CD4-positive, alpha-beta T cell treated with Interleukin-17A for 4 hours (primary cell): Measurements from ENCODE around the gene HDAC7.

Experiments used
- DNase-seq: peaks from one replicate; pipeline ENCODE4 v3.0.0-alpha.2; 2020; ENCODE audit warnings: mixed read lengths

HDAC7 gene

DNA sequence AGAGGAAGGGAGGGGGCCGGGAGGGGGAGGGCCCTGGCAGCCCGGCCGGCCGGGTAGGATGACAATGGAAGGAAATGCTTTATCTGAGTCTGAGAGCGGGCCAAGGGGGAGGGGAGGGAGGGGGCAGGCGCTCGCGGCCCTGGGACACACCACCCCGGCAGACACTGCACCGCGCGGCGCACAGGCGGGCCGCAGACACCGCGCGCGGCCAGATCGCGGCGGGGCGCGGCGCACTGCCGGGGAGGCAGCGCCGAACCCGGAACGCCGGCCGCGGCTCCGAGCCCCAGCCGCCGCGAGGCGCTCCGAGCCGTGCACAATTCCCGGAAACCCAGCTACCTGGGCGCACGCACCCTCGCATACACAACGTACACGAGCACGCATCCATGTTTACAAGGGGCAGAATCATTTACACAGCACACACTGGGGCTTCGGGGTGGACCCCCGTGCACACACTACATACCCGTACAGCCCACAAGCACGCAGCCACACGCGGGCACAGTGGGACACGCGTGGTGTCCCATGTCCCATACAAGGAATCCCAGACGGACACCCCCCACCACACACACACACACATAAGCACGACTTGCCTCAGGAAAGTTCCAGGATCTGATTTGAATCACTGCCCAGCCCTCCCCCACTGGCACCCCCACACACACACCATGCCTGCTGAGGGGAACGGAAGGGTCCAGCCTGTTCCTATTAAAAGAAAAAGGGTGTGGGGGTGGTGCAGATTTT, at the start of gene HDAC7:
Gene HDAC7, minus strand, starts transcription at position 8 of the 735 bp plus-strand sequence. CDS start 118 bp downstream, outside the sequence.
- peak; percentile 89 for DNase-seq

DNA sequence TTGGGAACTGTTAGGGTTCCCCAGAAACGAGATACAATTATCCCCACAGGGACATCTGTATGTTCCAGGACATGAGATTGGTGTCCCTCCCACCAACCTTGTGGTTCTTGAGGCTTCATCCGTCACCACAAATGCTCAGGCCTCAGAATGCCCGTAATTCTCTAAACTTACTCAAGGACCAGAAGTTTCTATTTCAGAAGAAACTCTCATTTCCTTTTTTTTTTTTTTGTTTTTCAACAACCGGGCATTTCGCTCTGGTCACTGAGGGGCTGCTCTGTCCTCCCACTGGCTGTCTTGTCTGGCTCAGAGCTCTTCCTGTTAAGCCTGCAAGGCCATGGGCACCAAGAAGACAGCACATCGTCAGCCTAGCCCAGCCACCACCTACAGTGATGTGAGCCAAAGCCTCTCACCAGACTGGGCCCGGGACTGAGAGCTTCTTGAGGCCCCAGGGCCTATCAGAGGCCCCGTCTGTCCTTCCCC, 48.9 kb upstream of the HDAC7 start:
- no peak for DNase-seq

DNA sequence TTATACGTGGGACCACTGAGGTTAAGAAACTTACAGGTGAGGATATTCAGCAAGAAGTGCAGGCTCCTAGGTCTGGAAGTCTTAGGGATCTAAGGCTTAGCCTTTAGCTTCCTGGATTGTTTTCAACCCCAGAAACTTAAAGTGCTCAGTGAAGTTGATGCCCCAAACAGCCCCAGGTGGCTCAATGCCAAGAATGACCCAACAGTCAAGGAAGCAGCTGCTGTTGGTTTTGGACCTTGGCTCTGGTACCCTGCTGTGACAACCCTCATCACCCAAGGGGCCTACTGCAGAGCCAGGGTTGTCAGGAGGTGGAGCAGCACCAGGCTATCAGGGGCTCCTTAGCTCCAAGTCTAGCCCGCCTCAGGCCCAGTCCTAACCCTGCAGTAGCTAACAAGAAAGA, 48.3 kb upstream of the HDAC7 start:
- no peak for DNase-seq

DNA sequence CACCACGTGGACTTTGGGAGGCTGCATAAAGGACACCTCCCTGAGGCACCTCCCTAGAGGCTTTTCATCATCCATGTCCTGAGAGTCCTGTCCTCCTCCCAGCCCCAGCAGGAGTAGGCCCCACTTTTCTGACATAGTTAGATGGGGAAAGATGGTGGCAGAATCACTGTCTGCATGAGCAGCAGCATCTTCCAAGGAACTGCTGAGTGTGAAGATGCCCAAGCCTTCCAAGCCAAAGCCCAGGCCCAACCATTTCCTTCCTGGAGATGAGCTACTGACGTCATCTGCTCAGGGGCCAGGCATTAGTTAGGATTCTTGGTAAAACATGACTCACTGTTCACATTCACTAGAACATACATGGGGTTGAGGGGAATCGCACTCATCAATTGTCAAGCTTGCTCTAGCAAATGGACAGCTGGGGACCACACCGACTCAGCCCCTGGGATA, 47.8 kb upstream of the HDAC7 start:
- no peak for DNase-seq

DNA sequence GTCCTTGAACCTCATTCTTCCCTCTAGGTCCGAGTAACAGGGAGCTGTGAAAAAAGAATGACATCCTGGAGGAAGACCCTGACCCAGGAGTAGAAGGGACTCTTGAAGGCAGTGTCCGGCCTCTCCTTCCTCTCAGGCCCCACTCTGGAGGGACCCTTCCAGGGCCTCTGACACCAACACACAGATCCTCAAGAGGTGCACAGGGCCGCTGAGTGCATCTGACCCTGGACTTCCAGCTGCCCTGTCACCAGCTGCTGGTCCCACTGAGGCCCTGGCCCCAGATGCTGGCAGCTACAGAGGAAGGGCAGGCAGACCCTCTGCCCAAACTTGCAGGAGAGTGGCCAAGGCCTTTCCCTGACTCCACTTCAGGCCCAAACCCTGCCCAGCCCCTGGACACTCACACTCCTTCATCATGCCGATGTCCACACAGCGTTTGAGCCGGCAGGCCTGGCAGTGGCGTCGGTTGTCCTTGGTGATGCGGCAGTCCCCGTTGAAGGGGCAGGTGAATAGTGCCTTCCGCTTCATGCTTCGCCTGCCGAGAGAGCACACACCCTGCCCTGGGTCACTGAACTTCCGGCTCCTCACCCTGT, 45.0 kb upstream of the HDAC7 start:
- no peak for DNase-seq

DNA sequence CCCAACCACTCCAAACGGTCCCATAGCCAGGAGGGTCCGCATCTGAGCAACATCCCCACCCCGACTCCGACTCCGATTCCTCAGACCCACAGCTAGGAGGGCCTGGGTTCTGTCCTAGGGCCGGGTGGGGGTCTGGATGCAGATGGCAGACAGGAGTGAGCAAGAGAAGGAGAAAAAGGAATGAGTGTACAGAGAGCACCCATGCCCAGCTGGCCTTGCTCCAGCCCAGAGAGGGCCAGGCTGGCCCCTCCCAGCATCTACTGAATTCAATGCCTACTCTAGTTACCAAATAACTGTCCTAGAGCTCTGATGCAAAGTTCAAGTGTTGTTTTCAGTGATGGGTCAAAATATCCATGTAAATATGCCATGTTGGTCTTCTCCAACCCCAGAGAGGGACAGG, 44.3 kb upstream of the HDAC7 start:
- DNase-seq, result no peak

DNA sequence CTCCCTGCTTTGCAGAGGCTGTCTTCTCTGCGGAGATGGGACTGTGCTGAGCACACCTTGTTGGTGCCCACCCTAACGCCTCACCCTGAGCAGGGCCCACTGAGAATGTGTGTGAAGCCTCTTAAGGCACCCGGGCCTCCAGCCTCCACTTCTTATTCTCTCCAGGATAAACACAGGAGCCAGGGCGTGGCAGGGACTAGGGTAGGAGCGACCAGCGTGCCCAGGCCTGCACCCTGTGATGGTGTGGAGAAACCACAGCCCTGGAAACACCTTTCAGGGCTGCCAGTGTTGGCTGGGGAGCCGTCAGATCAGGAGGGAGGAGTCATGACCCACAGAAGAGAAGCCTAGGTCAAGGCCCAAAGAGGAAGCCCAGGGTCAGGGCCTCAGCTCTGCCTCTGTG, 43.8 kb upstream of the HDAC7 start:
- no peak for DNase-seq

DNA sequence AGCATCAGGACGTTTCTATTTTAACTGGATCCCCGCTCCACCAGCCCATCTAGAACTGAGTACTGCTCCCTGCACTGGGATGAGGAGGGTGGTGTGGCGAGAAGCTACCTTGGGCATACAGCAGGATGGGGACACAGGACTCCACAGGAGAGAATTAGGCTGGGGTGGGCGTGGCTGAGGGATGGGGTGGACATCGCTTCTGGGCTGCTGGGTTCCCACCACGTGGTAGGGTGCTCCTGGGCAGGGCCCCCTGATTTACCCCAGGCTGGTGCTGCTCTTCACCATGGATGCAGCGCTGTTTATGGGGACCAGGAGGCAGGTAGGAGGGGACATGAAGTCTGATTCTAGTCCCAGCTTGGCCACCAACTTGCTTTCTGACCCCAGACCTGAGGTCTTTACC, 43.2 kb upstream of the HDAC7 start:
- DNase-seq, result no peak

DNA sequence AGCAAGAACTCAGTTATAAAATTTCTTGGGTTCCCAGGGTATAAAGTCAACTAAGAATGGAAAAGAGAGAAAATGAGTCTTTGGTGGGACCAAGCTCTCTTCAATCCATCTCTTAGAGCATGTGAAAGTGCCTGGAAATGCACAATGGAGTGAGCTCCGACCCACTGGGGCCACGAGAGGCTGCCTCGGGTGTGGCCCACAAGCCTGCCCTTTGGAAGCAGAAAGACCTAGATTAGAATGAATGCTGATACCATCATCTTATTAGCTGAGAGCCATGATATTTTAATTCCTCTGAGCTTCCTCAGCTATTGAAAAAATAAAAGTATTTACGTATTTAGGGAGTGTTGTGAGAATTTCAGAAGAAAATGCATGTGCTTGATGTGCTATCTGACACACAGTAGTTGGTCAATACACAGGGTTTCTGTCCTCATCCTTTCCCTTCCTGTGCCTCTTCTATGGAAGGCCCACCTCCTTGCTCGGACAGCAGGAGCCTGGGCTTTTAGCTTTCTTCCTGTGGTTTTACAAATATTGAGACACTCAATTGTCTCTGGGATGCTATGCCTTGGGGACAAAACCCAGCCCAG, 42.6 kb upstream of the HDAC7 start:
- no peak for DNase-seq

DNA sequence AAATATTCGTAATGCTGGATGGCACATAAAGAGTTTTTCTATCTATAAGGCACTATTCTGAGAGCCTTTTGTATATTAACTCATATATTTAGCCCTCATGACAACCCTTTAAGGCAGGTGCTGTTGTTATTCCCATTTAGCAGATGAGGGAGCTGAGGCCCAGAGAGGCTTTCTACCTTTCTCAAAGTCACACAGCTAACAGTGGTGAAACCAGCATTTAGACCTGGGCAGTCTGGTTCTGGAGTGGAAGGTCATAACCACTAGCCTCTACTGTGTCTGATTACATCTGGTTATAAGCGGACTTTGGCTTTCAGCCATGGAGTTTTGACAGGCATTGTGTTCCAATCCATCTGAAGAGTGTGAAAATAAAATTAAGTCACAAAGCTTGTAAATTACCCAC, 41.2 kb upstream of the HDAC7 start:
- no peak for DNase-seq

DNA sequence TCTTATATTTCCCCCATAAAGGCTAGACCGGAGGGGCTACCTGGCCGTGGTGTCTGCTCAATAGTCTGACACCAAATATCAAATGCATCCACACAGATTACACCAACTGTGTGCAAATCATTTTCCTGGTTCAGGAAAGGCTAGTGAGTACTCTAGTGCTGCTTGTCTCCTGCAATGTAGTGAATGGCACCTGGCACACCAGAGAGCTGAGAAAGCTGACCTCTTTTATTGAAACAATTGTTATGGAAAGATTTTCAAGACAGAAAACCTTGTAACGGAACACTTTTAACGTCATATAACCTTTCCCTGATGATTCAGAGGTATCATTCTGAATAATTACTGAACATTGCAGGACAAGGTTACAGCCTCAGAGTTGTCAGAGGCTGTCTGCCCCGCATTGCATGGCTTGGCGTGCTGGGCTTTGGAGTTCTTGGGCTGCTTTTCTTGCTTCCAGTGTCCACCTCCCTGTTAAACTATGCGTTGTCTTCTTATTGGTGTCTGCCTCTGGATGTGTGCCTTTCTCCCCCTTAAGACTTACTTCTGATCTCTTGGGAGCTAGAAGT, 40.7 kb upstream of the HDAC7 start:
- DNase-seq, result no peak

DNA sequence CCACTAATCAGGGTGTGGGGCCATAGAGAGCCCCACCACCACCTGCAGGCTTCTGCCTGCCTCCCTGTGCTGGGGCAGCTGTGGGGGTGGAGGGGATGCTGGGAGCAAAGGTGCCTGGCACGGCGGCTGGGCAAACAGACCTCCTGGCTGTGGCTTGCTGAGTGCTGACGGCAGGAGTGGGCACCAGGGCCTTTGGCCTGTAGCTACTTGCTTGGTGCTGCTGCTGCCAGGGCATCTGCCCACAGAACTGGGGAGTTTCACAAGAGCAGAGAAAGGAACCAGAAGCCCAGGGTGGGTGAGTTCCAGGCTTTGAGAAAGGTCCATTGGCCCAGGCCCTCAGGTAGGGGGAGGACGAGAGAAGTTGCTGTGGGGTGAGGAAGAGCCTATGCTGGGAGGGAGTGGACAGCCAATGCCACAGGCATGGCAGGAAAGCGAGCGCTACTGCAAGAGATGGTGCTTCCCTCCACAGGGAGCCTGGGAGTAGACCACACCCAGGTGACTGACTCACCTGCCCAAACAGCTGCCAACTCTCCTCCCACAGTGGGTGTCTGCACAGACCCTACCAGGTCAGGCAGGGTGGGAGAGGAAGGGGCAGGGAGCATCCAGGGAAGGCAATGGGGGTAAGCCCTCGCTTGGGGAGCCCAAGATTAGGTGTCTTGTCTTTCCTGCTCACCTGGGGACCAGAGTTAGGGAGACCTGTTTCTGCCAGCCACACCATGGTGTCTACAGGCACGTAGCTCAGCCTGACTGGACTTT, 39.0 kb upstream of the HDAC7 start:
- no peak for DNase-seq

DNA sequence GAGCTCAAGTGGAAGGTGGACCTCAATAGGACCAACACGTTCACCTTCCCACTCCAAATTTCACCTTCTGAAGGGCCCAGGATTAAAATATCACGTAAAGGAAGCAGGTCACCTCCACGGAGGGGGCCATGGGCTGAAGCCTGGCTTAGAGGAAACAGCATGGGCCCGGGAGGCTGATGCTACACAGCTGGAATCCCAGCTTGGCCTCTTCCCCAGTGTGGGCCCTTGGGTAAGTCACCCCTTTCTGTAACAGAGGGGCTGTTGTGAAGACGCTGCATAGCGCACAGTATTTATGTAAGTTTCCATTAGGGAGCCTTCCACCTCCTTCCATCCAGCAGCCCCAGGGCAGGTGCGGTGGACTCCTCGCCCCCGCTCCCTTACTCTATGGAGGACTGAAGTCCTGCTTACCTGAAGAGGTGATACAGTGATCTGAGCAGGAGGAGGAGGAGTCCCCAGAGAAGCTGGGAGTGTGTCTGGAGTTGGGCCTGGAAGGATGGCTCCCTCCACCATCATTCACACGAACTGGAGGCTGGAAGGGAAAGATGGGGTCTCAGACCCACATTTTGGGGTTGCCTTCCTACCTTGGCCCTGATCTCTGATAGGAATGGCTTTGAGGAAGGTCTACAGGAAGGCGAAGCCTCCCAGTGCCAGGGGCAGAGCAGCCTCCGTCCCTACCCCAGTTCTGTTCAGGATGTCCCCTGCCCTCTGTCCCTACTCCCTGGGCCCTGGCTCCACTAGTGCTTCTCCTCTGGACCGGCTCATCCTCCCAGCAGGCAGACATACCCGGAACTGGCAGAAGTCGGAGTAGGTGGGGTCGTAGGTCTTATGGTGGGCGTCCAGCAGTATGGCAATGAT, 37.2 kb upstream of the HDAC7 start:
- no peak for DNase-seq

DNA sequence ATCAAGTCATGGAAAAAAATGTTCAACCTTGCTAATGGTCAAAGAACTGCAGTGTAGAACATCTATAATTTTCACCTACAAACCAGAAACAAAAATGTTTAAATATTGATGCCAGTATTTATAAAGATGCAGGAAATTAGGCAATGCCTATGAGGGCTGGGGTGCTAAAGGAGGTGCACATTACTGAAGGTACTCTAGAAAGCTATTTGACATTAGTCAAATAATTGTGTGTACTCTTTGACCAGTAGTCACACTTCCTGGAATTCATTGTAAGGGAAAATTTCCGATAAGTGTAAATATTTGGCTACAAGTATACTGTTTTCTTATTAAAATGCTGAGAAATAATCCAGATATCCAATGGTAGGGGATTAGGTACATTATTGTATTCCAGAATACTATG, 36.4 kb upstream of the HDAC7 start:
- no peak for DNase-seq

DNA sequence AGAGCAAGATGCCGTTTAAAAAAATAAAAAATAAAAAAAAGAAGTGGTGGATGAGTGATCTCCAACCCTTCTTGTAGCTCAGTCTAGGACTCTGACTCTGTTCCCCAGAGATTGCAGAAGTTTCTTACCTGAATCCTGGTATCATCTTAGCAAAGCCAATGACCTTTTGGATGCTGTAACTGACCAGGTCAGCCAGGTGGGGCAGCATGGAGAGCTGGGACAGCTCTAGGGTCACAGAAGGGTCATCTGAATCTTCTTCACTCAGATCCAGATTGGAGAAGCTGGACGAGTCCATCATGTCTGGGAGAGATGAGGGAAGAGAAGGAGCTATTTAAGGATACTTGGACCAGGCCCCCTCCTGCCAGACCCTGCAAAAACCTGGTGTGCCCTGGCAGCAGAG, 35.8 kb upstream of the HDAC7 start:
- DNase-seq, result no peak

DNA sequence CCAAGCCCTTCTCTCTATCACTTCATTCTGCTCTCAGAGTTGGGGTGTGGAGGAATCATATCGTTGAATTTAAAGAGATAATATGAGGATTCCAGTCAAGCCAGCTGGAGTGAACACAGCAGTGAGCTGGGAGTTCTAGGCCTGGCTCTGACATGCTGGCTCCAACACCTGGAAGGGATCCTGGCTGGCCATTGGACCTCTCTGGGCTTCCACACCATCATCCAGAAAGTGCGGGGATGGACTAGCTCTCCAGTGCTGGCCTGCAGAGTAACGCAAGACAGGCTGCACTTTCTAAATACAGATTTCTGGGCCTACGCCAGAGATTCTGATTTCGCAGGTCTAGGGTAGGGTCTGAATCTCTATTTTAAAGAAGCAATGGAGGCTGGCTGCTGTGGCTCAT, 34.8 kb upstream of the HDAC7 start:
- DNase-seq, result no peak

DNA sequence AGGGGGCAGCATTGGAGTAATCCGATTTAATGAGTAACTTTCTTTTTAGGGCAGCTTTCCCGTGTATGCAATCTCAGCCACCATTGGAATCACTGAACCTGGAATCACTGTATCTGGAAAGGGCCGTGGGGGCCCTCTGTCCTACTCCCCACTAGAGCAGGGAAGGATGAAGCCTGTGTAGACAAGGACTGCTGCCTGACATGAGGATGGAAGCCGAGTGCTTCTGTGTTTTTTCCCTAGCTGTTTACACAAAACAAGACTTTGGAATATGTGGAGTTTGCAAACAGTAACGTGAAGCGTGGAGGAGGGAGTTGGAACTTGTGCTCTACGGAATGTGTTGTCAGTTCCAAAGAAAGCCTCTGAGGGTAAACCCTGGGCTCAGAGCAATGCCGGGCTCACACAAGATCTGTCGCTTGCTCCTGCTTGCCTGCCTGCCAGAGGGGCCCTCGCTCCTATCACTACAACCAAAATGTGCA, 32.4 kb upstream of the HDAC7 start:
- no peak for DNase-seq

DNA sequence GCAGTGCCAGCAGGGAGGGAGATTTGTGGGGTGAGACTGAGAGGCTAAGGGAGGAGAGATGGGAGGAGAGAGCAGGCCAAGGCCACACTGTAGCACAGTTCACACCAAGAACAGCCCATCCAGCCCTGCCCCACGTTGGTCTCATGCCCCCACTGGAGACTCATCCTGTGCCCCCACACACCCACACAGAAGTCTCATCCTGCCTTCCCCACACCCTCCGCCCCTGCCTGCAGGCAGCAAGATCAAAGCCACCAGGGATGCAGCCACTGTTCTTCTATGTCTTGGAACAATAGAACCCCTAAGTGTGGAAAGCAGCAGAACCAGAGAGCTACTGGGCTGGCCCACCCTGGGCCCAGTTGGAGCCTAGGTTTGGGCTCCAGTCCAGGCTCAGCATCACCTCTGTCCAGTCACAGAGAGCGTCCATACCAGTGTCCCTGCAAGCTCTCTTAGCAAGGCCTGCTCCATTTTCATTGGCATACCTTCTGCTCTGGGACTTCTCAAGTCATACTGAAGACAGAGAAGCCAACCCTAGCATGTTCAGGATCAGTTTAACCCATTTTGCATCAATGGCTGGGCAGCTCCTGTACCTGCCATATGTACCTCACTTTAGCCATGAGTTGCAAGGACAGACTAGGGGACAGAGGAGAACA, 31.7 kb upstream of the HDAC7 start:
- no peak for DNase-seq

DNA sequence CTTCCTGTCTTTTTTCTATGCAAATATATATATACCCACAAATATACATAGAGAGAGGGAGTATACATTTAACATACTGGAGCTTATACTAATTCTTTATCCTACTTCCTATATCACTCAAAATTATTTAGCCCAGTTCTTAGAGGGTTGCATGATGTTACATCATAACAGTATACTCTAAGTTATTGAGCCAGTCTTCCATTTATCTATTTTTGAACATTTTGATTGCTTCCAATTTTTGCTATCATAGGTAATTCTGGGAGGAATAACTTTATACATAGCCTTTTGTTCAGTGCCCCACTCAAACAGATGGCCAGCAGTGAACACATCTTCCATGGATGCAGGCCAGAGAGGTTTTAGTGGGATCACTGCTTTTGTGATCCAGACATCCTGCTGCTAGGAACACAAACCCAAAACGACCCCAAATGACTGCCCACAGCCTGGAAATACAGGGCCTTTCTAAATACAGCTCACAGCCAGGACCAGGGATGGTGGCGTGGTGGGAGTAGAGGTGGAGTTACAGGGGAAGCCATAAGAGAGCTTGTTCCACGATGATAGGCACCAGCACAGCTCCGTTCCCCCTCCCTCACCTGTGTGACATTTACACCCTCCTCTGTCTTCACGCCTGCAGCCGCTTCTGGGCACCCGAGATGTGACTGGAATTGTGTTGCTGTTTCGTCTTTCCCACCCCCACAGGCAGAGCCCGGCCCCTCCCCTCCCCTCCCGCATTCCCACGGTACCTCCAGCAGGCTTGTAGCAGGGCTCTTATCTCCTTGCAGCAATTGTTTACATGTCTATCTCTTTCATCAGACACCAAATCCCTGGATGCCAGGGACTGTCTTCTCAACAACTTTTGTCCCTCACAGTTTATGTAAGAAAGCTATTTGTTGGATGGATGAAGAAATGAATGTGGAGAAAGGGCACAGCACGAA, 30.7 kb upstream of the HDAC7 start:
- DNase-seq, result no peak

DNA sequence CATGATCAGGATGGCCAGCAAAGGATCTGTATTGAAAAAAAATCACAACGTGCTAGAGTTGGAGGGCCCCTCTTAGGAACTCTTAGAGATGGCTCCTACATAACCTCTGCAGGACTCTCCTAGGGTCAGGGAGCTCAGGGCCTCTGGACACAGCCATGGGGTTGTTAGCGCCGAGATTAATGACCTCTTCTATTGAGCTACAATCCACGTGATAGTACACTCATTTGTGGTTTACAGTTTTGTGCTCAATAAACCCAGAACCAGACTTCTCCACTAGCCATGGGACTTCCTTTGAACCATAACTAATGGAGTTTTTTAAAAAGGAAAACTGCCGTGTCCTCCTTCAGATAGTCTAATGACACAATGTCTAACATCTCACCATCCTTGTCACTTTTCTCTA, 29.6 kb upstream of the HDAC7 start:
- no peak for DNase-seq
